ENCODE data around the gene FXR1.

Gene FXR1

DNA sequence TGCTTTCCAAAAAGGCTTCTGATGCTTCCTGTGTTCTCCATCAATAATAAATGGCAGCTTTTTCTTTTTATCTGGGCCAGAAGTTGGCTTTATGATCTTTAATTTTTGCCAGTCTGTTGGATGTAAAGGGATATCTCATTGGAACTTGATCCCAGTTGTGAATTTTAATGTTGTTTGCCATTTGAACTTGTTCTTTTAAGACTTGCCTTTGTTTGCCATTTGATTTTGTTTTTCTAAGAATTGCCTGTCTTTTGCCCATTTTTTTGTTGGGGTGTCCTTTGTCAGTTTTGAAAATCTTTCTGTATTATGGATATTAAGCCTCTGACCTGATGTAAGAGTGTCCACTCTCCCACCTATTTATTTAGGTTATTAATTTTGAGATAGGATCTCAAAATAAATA lies 9.8 kb downstream of the FXR1 start:
- TF ChIP-seq, protein P1, sequence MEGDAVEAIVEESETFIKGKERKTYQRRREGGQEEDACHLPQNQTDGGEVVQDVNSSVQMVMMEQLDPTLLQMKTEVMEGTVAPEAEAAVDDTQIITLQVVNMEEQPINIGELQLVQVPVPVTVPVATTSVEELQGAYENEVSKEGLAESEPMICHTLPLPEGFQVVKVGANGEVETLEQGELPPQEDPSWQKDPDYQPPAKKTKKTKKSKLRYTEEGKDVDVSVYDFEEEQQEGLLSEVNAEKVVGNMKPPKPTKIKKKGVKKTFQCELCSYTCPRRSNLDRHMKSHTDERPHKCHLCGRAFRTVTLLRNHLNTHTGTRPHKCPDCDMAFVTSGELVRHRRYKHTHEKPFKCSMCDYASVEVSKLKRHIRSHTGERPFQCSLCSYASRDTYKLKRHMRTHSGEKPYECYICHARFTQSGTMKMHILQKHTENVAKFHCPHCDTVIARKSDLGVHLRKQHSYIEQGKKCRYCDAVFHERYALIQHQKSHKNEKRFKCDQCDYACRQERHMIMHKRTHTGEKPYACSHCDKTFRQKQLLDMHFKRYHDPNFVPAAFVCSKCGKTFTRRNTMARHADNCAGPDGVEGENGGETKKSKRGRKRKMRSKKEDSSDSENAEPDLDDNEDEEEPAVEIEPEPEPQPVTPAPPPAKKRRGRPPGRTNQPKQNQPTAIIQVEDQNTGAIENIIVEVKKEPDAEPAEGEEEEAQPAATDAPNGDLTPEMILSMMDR (conservative IDR thresholded peaks at IDR 0.05) = no peak
- H3K27ac ChIP-seq = no peak overlapping the region

GRCh38 chr3:180923561-180923960 lies 11.1 kb downstream of the FXR1 start:
- H3K27ac ChIP-seq = no peak overlapping the region
- TF ChIP-seq, protein P1 (conservative IDR thresholded peaks at IDR 0.05) = no peak

DNA sequence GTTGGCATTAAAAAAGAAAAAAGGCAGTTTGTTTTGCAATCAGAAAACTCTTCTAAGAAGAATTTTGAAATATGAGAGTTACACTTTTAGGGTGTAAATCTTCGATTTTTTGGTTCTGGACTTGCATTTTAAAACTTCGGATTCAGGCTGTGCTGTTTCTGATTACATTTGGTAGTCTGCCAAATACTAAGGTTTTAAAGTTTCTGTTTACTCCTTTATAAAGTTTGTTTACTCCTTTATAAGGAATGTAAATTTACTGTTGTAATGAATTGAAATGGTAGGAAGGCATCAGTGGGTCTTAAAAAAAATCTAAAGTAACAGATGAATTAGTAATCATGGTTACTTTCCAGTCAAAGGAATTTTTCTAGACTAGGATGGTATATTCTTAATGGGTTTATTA lies 14.1 kb downstream of the FXR1 start:
- TF ChIP-seq, protein P1 (conservative IDR thresholded peaks at IDR 0.05) = no peak

DNA sequence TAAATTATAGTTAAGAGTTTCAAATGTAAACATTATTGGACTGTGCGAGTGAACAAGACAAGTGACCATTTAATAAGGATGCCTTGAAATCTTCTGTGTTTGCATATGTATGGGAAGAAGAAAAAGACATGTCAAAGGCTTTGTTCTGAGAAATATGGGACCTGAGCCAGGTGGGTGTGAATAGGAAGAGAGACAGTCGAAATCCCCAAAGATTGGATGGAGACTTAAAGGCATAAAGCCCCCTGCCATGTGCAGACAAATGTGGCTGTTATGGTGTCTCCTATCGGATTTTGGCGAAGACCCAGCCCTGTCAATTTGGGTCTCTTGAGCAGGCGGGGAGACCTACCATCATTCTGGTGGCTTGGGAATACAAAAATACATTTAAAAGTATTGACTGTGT lies 16.9 kb downstream of the FXR1 start:
- TF ChIP-seq, protein P1 (conservative IDR thresholded peaks at IDR 0.05) = no peak

More for the DNA sequence above, 14.1 kb downstream of the FXR1 start:
- H3K27ac ChIP-seq = no peak overlapping the region

DNA sequence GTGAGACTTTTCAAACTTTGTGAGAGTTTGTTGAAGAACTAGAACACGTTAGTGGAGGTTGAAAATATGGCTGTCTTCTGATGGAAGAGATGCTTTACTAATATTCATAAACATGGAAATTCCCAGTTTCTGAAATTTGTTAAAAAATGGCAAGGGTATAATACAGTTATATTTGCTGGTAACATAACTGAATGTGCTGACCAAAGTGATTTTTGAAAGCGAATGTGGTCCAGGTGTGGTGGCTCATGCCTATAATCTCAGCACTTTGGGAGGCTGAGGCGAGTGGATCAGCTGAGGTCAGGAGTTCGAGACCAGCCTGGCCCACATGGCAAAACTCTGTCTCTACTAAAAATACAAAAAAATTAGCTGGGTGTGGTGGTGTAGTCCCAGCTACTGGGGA lies 18.1 kb downstream of the FXR1 start:
- TF ChIP-seq, protein P1 (conservative IDR thresholded peaks at IDR 0.05) = no peak
- no peak overlapping the region for H3K27ac ChIP-seq

More for the DNA sequence above, 16.9 kb downstream of the FXR1 start:
- no peak overlapping the region for H3K27ac ChIP-seq

GRCh38 chr3:180932819-180933218 lies 20.3 kb downstream of the FXR1 start:
- H3K27ac ChIP-seq = no peak overlapping the region
- TF ChIP-seq, protein P1 (conservative IDR thresholded peaks at IDR 0.05) = no peak

DNA sequence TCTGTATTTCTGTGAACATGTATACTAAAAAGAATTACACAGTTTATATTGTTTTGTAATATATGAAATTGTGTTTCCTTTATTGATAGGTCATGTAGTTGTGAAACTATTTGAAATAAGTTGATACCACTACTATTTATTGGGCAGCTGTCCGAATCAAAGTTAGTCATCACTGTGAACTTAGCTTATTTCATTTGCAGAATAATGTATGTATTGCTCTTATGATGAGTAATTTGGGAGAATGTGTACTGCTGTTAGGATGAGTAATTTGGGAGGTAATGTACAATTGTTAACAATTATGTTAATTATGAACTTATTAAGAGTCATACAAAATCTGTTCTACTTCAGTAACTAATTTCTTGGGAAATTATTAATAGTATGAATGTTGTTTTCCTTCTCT lies 22.2 kb downstream of the FXR1 start:
- TF ChIP-seq, protein P1 (conservative IDR thresholded peaks at IDR 0.05) = no peak
- H3K27ac ChIP-seq = no peak overlapping the region

GRCh38 chr3:180940826-180941225 lies 28.4 kb downstream of the FXR1 start:
- TF ChIP-seq, protein P1 (conservative IDR thresholded peaks at IDR 0.05) = no peak
- H3K27ac ChIP-seq = no peak overlapping the region
